ENCODE measurements around the gene KIAA1614.

KIAA1614 gene

GRCh38 chr1:180946541-180947498, 34.1 kb downstream of the KIAA1614 start:
- TF ChIP-seq FOXP2 (optimal IDR thresholded peaks at IDR 0.05; ENCODE audit: borderline replicate concordance, extremely low read depth, extremely low read length, insufficient read depth), result no peak
- no peak for TF ChIP-seq TAF1 (IDR thresholded peaks at IDR 0.05; ENCODE audit: borderline replicate concordance, insufficient read depth, low read length)
- no peak for TF ChIP-seq REST (IDR thresholded peaks at IDR 0.05; ENCODE audit: insufficient read depth in 1 of 2, low read depth in 2 of 2, low read length in 2 of 2)
- TF ChIP-seq SIN3A (IDR thresholded peaks at IDR 0.05; ENCODE audit: borderline replicate concordance, insufficient read depth, low read length), result no peak
- TF ChIP-seq POLR2AphosphoS5 (IDR thresholded peaks at IDR 0.05; ENCODE audit: low read depth, low read length), result no peak

- TF ChIP-seq SIN3A (IDR thresholded peaks at IDR 0.05; ENCODE audit: borderline replicate concordance, insufficient read depth, low read length), result no peak
- TF ChIP-seq POLR2AphosphoS5 (IDR thresholded peaks at IDR 0.05; ENCODE audit: low read depth, low read length), result no peak
- no peak for TF ChIP-seq FOXP2 (optimal IDR thresholded peaks at IDR 0.05; ENCODE audit: borderline replicate concordance, extremely low read depth, extremely low read length, insufficient read depth)
- no peak for TF ChIP-seq REST (IDR thresholded peaks at IDR 0.05; ENCODE audit: insufficient read depth in 1 of 2, low read depth in 2 of 2, low read length in 2 of 2)
- no peak for TF ChIP-seq TAF1 (IDR thresholded peaks at IDR 0.05; ENCODE audit: borderline replicate concordance, insufficient read depth, low read length)
Observed at GRCh38 chr1:180947499-180947885, 34.8 kb downstream of the KIAA1614 start.

DNA sequence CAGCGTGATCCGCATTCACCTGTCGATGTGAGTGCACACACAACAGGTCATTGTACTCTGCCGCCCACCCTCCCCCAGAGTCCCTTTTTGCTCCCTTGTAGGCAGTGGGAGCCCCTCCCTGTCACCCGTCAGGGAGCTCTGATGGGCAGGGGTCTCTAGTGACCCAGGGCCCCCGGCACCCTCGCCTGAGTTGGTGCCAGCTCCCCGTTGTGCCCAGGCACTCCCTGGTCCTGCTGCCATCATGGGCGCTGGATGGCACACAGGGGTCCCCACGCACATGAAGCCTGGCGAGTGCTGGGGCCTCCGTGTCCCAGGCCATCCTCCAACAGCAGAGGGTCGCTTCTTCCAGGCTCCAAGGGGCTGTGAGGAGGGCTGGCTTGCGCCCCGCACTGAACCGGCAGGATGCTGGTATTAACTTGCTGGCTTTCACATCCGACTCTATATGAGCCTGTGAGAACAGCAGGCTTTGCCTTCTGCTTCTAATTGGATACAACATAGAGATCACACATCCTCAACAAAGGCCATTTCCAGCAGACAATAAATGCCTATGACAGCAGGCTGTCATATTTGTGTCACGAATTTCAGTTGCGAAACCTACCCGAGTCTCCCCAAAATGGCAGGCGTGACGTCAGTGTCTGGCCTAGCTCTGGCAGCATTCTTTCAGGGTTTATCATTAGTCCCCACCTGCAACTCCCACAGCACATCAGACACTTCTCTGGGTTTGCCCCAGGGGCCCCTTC, 35.4 kb downstream of the KIAA1614 start:
- TF ChIP-seq POLR2AphosphoS5 (IDR thresholded peaks at IDR 0.05; ENCODE audit: low read depth, low read length), result no peak

GRCh38 chr1:180948641-180949615, 36.2 kb downstream of the KIAA1614 start:
- TF ChIP-seq TAF1 (IDR thresholded peaks at IDR 0.05; ENCODE audit: borderline replicate concordance, insufficient read depth, low read length), result no peak
- no peak for TF ChIP-seq FOXP2 (optimal IDR thresholded peaks at IDR 0.05; ENCODE audit: borderline replicate concordance, extremely low read depth, extremely low read length, insufficient read depth)
- no peak for TF ChIP-seq SIN3A (IDR thresholded peaks at IDR 0.05; ENCODE audit: borderline replicate concordance, insufficient read depth, low read length)
- TF ChIP-seq REST (IDR thresholded peaks at IDR 0.05; ENCODE audit: insufficient read depth in 1 of 2, low read depth in 2 of 2, low read length in 2 of 2), result no peak
- no peak for TF ChIP-seq POLR2AphosphoS5 (IDR thresholded peaks at IDR 0.05; ENCODE audit: low read depth, low read length)

DNA sequence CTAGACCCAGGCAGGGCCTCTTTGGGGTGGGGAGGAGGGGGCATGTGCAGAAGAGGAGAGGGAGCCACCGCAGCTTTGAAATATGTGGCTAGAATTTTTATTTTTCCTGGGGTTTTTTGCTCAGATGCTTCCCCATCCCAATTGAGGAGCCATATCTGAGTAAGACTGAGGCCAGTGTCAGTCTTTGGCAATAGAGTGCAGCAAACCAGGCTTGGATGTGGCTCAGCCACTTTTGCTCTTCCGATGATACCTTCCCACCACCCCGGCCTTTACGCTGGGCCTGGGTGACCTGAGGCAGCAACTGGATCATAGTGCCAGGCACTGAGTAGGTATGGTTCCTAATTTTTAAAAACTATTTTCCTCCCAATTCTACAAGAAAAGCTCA, 36.9 kb downstream of the KIAA1614 start:
- TF ChIP-seq REST (IDR thresholded peaks at IDR 0.05; ENCODE audit: insufficient read depth in 1 of 2, low read depth in 2 of 2, low read length in 2 of 2) (no peak), POLR2AphosphoS5 (IDR thresholded peaks at IDR 0.05; ENCODE audit: low read depth, low read length) (no peak), TAF1 (IDR thresholded peaks at IDR 0.05; ENCODE audit: borderline replicate concordance, insufficient read depth, low read length) (no peak), FOXP2 (optimal IDR thresholded peaks at IDR 0.05; ENCODE audit: borderline replicate concordance, extremely low read depth, extremely low read length, insufficient read depth) (no peak), SIN3A (IDR thresholded peaks at IDR 0.05; ENCODE audit: borderline replicate concordance, insufficient read depth, low read length) (no peak)

All from PFSK-1 (cell line).